B cell (primary cell): ENCODE measurements around the gene SNAPC1. TPM values are rescaled to one million over a fixed set of nuclear protein-coding genes. Genes with fewer than 3 reads are reported as not detected.
A peak's percentile ranks its signal among the peaks of the same experiment; 100 is the strongest.

Experiments used
- ATAC-seq: fragments of 200-7000 bp; cut with Tn5 transposase; one replicate; pipeline ENCODE4 v1.10.0; 2021; ENCODE audit warnings: low read depth, mild to moderate bottlenecking, moderate number of reproducible peaks, moderate library complexity
- CTCF ChIA-PET: fragments of 350-600 bp; sonication (Branson Sonifier 250); formaldehyde crosslinking; loops from one replicate; lab custom pipeline; 2021; ENCODE audit warnings: antibody characterized with exemption, inconsistent platforms; lab: Charles Lee
- POLR2A ChIA-PET: fragments of 350-600 bp; sonication (Branson Sonifier 250); formaldehyde crosslinking; loops from one replicate; lab custom pipeline; 2021; ENCODE audit warnings: antibody characterized with exemption; lab: Charles Lee
- DNase-seq: peaks from one replicate; pipeline ENCODE4 v3.0.0; 2013
- H2AFZ ChIP-seq: 2 replicates; pipeline ENCODE4 v1.6.1; 2012; ENCODE audit warnings: mild to moderate bottlenecking, low read depth, low read length; ENCODE audit not compliant: insufficient read depth, poor library complexity, severe bottlenecking
- H3K27ac ChIP-seq, 2 donors: 1 replicate in 1 of 2; 2 replicates in 1 of 2; pipeline ENCODE4 v1.5.1; 2012 to 2013; ENCODE audit warnings: low read length in 2 of 2, mild to moderate bottlenecking in 2 of 2, moderate library complexity in 1 of 2
- H3K27me3 ChIP-seq, 4 experiments: fragments of 200-600 bp in 1 of 4; sonication (generic) in 1 of 4; replicated peaks in 1 of 4; 1 replicate in 2 of 4; 2 replicates in 2 of 4; pipeline versions ENCODE4 v1.6.1 to v1.7.0; 2013 to 2016; ENCODE audit warnings: low read length in 3 of 4, mild to moderate bottlenecking in 2 of 4, mixed read lengths in 1 of 4, moderate library complexity in 1 of 4; ENCODE audit not compliant: insufficient read depth in 4 of 4, control insufficient read depth in 3 of 4; ENCODE audit errors: control extremely low read depth in 1 of 4
- H3K36me3 ChIP-seq, 2 experiments: replicated peaks in 1 of 2; 1 replicate in 1 of 2; 2 replicates in 1 of 2; pipeline versions ENCODE4 v1.6.1 to v1.7.1; 2013; ENCODE audit warnings: low read length in 1 of 2; ENCODE audit not compliant: insufficient read depth in 2 of 2, control insufficient read depth in 1 of 2; ENCODE audit errors: control extremely low read depth in 1 of 2, extremely low read depth in 1 of 2
- H3K4me1 ChIP-seq, 2 donors: fragments of 200-600 bp in 1 of 2; sonication (generic) in 1 of 2; 1 replicate in 1 of 2; 2 replicates in 1 of 2; pipeline versions ENCODE4 v1.5.1 to v1.6.1; 2013 to 2017; ENCODE audit warnings: low read length in 2 of 2; ENCODE audit not compliant: control insufficient read depth in 2 of 2, insufficient read depth in 2 of 2
- H3K4me2 ChIP-seq: replicated peaks from 2 replicates; pipeline ENCODE3; 2012; ENCODE audit warnings: mild to moderate bottlenecking, low read depth, low read length; ENCODE audit not compliant: poor library complexity, severe bottlenecking
- H3K4me3 ChIP-seq, 5 experiments: fragments of 200-600 bp in 1 of 5; sonication (generic) in 1 of 5; 1 replicate in 3 of 5; 2 replicates in 2 of 5; pipeline versions ENCODE4 v1.5.1 to v1.7.0; 2011 to 2016; ENCODE audit warnings: low read length in 4 of 5, mild to moderate bottlenecking in 4 of 5, low read depth in 2 of 5, control low read depth in 1 of 5, moderate library complexity in 1 of 5; ENCODE audit not compliant: insufficient read depth in 1 of 5; ENCODE audit errors: control extremely low read depth in 1 of 5, extremely low read depth in 1 of 5
- H3K79me2 ChIP-seq: fragments of 200-600 bp; sonication (generic); one replicate; pipeline ENCODE4 v1.6.0; 2016; ENCODE audit warnings: low read length; ENCODE audit not compliant: control insufficient read depth, insufficient read depth
- H3K9ac ChIP-seq: fragments of 200-600 bp; sonication (generic); 2 replicates; pipeline ENCODE4 v1.6.1; 2017; ENCODE audit warnings: mild to moderate bottlenecking, low read length, moderate library complexity
- H3K9me3 ChIP-seq, 3 donors: one replicate each; pipeline versions ENCODE4 v1.6.1 to v1.7.1; 2013; ENCODE audit warnings: low read length in 2 of 3; ENCODE audit not compliant: control insufficient read depth in 2 of 3, insufficient read depth in 1 of 3; ENCODE audit errors: control extremely low read depth in 1 of 3
- H4K20me1 ChIP-seq: 2 replicates; pipeline ENCODE4 v1.6.0; 2012; ENCODE audit warnings: mild to moderate bottlenecking, low read length; ENCODE audit not compliant: insufficient read depth, control insufficient read depth, poor library complexity, severe bottlenecking
- H3K27ac Mint-ChIP-seq: one replicate; pipeline ENCODE4 v1.8.0; 2021; ENCODE audit warnings: mixed read lengths
- H3K27me3 Mint-ChIP-seq: one replicate; pipeline ENCODE4 v1.8.0; 2021; ENCODE audit warnings: mixed read lengths
- H3K4me1 Mint-ChIP-seq: one replicate; pipeline ENCODE4 v1.8.0; 2021; ENCODE audit warnings: mixed read lengths
- H3K4me3 Mint-ChIP-seq: one replicate; pipeline ENCODE4 v1.8.0; 2021; ENCODE audit warnings: mixed read lengths
- H3K9me3 Mint-ChIP-seq: one replicate; pipeline ENCODE4 v1.8.0; 2022; ENCODE audit warnings: mixed read lengths; ENCODE audit not compliant: insufficient read depth
- EZH2 ChIP-seq: IDR thresholded peaks from 2 replicates; pipeline ENCODE4 v1.6.1; 2012; ENCODE audit warnings: borderline replicate concordance, low read depth, mild to moderate bottlenecking, moderate library complexity, low read length; ENCODE audit not compliant: insufficient read depth, poor library complexity, severe bottlenecking
- WGBS: methylation state at CpG from one replicate; pipeline ENCODE4 v1.1.5; 2013; ENCODE audit warnings: missing lambda C conversion rate; ENCODE audit not compliant: insufficient coverage; 5-methylcytosine and 5-hydroxymethylcytosine counted together
- intact Hi-C: fragments of 100-400 bp; cut with micrococcal nuclease; formaldehyde crosslinking; loops from one replicate; pipeline ENCODE4 v1.10.0; 2022
- polyA plus RNA-seq: library from polyadenylated mRNA; depleted of rRNA; stranded (reverse); fragments of >200 nt; gene quantifications from 2 replicates; pipeline ENCODE4 v1.2.3, GENCODE V29; 2012
- total RNA-seq, 2 donors: library from RNA; stranded (reverse); fragments of 120-200 nt in 1 of 2; gene quantifications; 1 replicate in 1 of 2; 2 replicates in 1 of 2; pipeline versions ENCODE4 v1.2.3 to v1.2.4, GENCODE V29; 2013 to 2022
- TF ChIP-seq, protein P1 (sequence below): fragments of 200-600 bp; IDR thresholded peaks from one replicate; pipeline ENCODE4 v1.8.0; 2022; ENCODE audit warnings: antibody characterized with exemption, mild to moderate bottlenecking

The SNAPC1 gene
- total and polyA plus RNA-seq, 2 donors (not counting 1 experiment from before 2014, with no cell fraction given) = 2.6 to 7.1 TPM

DNA sequence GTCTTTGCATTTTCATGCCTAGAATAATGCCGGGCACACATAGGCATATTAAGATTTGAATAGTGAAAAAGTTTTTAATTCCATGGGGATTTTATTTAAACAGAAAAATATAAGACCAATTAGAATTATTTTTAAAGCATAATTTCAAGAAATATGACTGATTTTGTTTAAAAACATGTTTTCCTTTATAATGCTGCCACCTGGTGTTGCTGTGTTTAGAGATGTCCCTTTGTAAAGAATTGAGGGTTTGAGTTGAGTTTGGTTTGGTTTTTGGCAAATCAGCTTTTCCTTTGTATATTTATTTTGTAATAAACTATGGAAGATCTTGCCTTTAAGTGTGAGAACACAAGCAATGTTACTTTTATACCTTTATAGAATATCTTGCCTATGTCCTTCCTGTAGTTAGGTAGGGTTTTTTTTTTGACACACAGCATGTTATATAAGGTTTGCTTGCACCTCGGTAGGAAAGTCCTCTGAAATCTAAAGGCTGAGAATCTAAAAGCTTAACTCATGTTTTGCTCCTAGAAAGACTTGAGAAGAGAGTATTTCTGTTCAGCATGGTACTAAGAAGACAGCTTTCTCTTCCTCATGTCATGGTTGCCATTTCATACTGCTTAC, 31.4 kb upstream of the SNAPC1 start:
- CTCF ChIA-PET = interaction anchor here (0.6 to 4.7 kb wide), 23 partner anchors 9 to 273 kb away, joined by 3 to 63 read pairs (median 6); partner anchors contain the start of gene HIF1A
- DNase-seq (peak; percentile 51), ATAC-seq (no peak)
- Histone ChIP-seq H3K27ac (peak overlapping the region in 1 of 2 donors; percentile 50), H3K36me3 (peaks cover 24 to 79% of the 10 kb centered on the region in 2 experiments), H3K27me3 (no peaks in the 10 kb centered on the region), H3K4me3 (no peak overlapping the region), H2AFZ (no peak overlapping the region), H3K4me2 (no peak overlapping the region), H4K20me1 (no peaks in the 10 kb centered on the region), H3K9ac (no peak overlapping the region), H3K79me2 (peaks cover 58% of the 10 kb centered on the region), H3K4me1 (peaks cover 12% of the 10 kb centered on the region in 2 donors), H3K9me3 (no peaks in the 10 kb centered on the region)
- no peaks in the 10 kb centered on the region for H3K9me3 Mint-ChIP-seq
- intact Hi-C loops = loop anchor here (1.0 to 2.0 kb wide), 4 partner anchors 106 to 270 kb away; no protein-coding TSS in a partner anchor
- no peak for TF ChIP-seq EZH2
- TF ChIP-seq, protein P1, sequence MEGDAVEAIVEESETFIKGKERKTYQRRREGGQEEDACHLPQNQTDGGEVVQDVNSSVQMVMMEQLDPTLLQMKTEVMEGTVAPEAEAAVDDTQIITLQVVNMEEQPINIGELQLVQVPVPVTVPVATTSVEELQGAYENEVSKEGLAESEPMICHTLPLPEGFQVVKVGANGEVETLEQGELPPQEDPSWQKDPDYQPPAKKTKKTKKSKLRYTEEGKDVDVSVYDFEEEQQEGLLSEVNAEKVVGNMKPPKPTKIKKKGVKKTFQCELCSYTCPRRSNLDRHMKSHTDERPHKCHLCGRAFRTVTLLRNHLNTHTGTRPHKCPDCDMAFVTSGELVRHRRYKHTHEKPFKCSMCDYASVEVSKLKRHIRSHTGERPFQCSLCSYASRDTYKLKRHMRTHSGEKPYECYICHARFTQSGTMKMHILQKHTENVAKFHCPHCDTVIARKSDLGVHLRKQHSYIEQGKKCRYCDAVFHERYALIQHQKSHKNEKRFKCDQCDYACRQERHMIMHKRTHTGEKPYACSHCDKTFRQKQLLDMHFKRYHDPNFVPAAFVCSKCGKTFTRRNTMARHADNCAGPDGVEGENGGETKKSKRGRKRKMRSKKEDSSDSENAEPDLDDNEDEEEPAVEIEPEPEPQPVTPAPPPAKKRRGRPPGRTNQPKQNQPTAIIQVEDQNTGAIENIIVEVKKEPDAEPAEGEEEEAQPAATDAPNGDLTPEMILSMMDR = peak; percentile 68
- H3K27ac Mint-ChIP-seq = peak overlapping the region; percentile 68
- no peak overlapping the region for H3K4me3 Mint-ChIP-seq
- WGBS = 80% methylated on average over 1 of the region's 2 CpGs
- H3K4me1 Mint-ChIP-seq = peaks cover 42% of the 10 kb centered on the region
- H3K27me3 Mint-ChIP-seq = no peaks in the 10 kb centered on the region
- POLR2A ChIA-PET = interaction anchor here (0.6 kb wide), 1 partner anchor 213 kb away, joined by 3 read pairs; no protein-coding TSS in a partner anchor

DNA sequence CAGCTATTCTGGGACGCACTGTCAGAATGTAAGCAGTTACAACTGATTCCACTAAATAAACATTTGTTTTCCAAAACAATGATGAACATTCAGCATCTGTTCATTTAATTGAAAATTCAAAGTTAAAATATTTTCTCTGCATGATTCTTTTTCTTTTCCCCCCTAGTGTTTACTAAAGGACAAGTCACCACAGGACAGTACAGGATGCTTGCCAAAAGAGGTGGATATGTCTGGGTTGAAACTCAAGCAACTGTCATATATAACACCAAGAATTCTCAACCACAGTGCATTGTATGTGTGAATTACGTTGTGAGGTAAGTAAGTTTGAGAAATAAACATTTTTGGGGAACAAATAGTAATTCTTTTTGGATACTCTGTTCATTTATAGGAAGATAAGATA, 28.2 kb upstream of the SNAPC1 start:
- ATAC-seq = no peak
- H3K9me3 Mint-ChIP-seq = no peaks in the 10 kb centered on the region
- no peak for TF ChIP-seq EZH2
- TF ChIP-seq, protein P1 = no peak
- H3K4me3 ChIP-seq = no peak overlapping the region
- H3K9ac ChIP-seq = no peak overlapping the region
- no peak overlapping the region for H3K27ac Mint-ChIP-seq
- no peaks in the 10 kb centered on the region for H3K27me3 Mint-ChIP-seq
- DNase-seq = no peak
- H3K36me3 ChIP-seq = peaks cover 29 to 82% of the 10 kb centered on the region in 2 experiments
- H2AFZ ChIP-seq = no peak overlapping the region
- intact Hi-C loops = loop anchor here (2.0 kb wide), 1 partner anchor 13 kb away; no protein-coding TSS in a partner anchor
- peaks cover 29% of the 10 kb centered on the region for H3K4me1 Mint-ChIP-seq
- no CpG with 5 or more reads among the region's 2 CpGs for WGBS
- H3K27ac ChIP-seq = peak overlapping the region in 1 of 2 donors; percentile 46
- no peak overlapping the region for H3K4me3 Mint-ChIP-seq
- no peaks in the 10 kb centered on the region for H3K9me3 ChIP-seq
- H3K27me3 ChIP-seq = no peaks in the 10 kb centered on the region
- H3K4me1 ChIP-seq = peaks cover 0 to 3% of the 10 kb centered on the region in 2 donors
- H4K20me1 ChIP-seq = peaks cover 9% of the 10 kb centered on the region
- H3K79me2 ChIP-seq = peaks cover 60% of the 10 kb centered on the region
- CTCF ChIA-PET = interaction anchor here (1.0 to 2.4 kb wide), 13 partner anchors 16 to 279 kb away, joined by 3 to 14 read pairs (median 4); no protein-coding TSS in a partner anchor
- H3K4me2 ChIP-seq = no peak overlapping the region
- POLR2A ChIA-PET = interaction anchor here (0.5 to 1.2 kb wide), 2 partner anchors 12 to 39 kb away, joined by 3 read pairs; partner anchors contain the start of gene HIF1A
